Smooth muscle cell (in vitro differentiated cells): ENCODE data around the gene TUBB1. TPM values are rescaled to one million over a fixed set of nuclear protein-coding genes. Genes with fewer than 3 reads are reported as not detected.

ENCODE experiments used
- DNase-seq: peaks from one replicate; lab custom pipeline; 2025; ENCODE audit not compliant: unreplicated experiment; lab: John Stamatoyannopoulos, UW
- H2AFZ ChIP-seq: fragments of 200-600 bp; sonication (generic); 2 replicates; pipeline ENCODE4 v1.6.0; 2016; ENCODE audit warnings: antibody characterized with exemption, low read depth, mild to moderate bottlenecking
- H3F3A ChIP-seq: fragments of 200-600 bp; sonication (generic); 2 replicates; pipeline ENCODE4 v1.6.0; 2017; ENCODE audit warnings: antibody characterized with exemption, low read depth
- H3K27ac ChIP-seq: fragments of 200-600 bp; sonication (generic); 2 replicates; pipeline ENCODE4 v1.5.1; 2016; ENCODE audit warnings: low read depth, mild to moderate bottlenecking
- H3K27me3 ChIP-seq: fragments of 200-600 bp; sonication (generic); 2 replicates; pipeline ENCODE4 v1.6.1; 2016; ENCODE audit warnings: low read depth, mild to moderate bottlenecking
- H3K36me3 ChIP-seq: fragments of 200-600 bp; sonication (generic); 2 replicates; pipeline ENCODE4 v1.5.1; 2016; ENCODE audit warnings: low read depth
- H3K4me1 ChIP-seq: fragments of 200-600 bp; sonication (generic); 2 replicates; pipeline ENCODE4 v1.5.1; 2016; ENCODE audit warnings: low read depth
- H3K4me2 ChIP-seq: fragments of 200-600 bp; sonication (generic); 2 replicates; pipeline ENCODE4 v1.6.0; 2016; ENCODE audit warnings: mild to moderate bottlenecking
- H3K4me3 ChIP-seq: fragments of 200-600 bp; sonication (generic); 2 replicates; pipeline ENCODE4 v1.5.1; 2016; ENCODE audit warnings: mild to moderate bottlenecking
- H3K79me2 ChIP-seq: fragments of 200-600 bp; sonication (generic); 2 replicates; pipeline ENCODE4 v1.6.0; 2016; ENCODE audit warnings: low read depth, mild to moderate bottlenecking
- H3K9ac ChIP-seq: fragments of 200-600 bp; sonication (generic); 2 replicates; pipeline ENCODE4 v1.6.0; 2016; ENCODE audit warnings: low read depth
- H3K9me3 ChIP-seq: fragments of 200-600 bp; sonication (generic); replicated peaks from 2 replicates; pipeline ENCODE4 v1.5.1; 2016; ENCODE audit warnings: low read depth
- H4K20me1 ChIP-seq: fragments of 200-600 bp; sonication (generic); 2 replicates; pipeline ENCODE4 v1.6.0; 2016; ENCODE audit warnings: low read depth
- CTCF ChIP-seq: fragments of 200-600 bp; sonication (generic); IDR thresholded peaks from 2 replicates; pipeline ENCODE4 v1.5.1; 2017; ENCODE audit warnings: borderline replicate concordance, mild to moderate bottlenecking, antibody characterized with exemption; ENCODE audit not compliant: insufficient read depth, poor library complexity, severe bottlenecking
- WGBS: methylation state at CpG from one replicate; pipeline ENCODE4 v1.1.7; 2016; ENCODE audit warnings: low lambda C conversion rate; 5-methylcytosine and 5-hydroxymethylcytosine counted together
- polyA plus RNA-seq: library from polyadenylated mRNA; unstranded; fragments of >200 nt; fragmentation: Nextera tagmentation; extraction: Ambion mirVana; gene quantifications from 2 replicates; pipeline ENCODE4 v1.2.1, GENCODE V29; 2016
- total RNA-seq: library from RNA; depleted of rRNA; stranded (reverse); fragments of >200 nt; gene quantifications from 2 replicates; pipeline ENCODE4 v1.2.3, GENCODE V29; 2014

Gene TUBB1
- total and polyA plus RNA-seq, 2 experiments from 2014 or later, result 0.67 TPM; not detected in 1

GRCh38 chr20:59013959-59014608, 5.1 kb upstream of the TUBB1 start:
- H2AFZ ChIP-seq, result no peak overlapping the region

GRCh38 chr20:59014680-59015389, 4.4 kb upstream of the TUBB1 start:
- H3K79me2 ChIP-seq, result peaks cover 4% of the 10 kb centered on the region
- H3K9ac ChIP-seq, result peak overlapping the region; percentile 49
- no peak for DNase-seq
- no peaks in the 10 kb centered on the region for H3K27me3 ChIP-seq
- H2AFZ ChIP-seq, result no peak overlapping the region
- H3K4me3 ChIP-seq, result no peak overlapping the region
- H3K27ac ChIP-seq, result peak overlapping the region; percentile 75
- no peaks in the 10 kb centered on the region for H3K9me3 ChIP-seq
- TF ChIP-seq CTCF, result no peak
- 88% methylated on average over 17 of the region's 17 CpGs for WGBS
- no peaks in the 10 kb centered on the region for H3F3A ChIP-seq
- H3K36me3 ChIP-seq, result no peaks in the 10 kb centered on the region
- H4K20me1 ChIP-seq, result no peaks in the 10 kb centered on the region
- H3K4me1 ChIP-seq, result peaks cover 6% of the 10 kb centered on the region
- peak overlapping the region; percentile 23 for H3K4me2 ChIP-seq

More at GRCh38 chr20:59013959-59014608, 5.1 kb upstream of the TUBB1 start:
- no peak for TF ChIP-seq CTCF
- WGBS, result 76% methylated on average over 13 of the region's 13 CpGs
- Histone ChIP-seq H3K4me2 (peak overlapping the region; percentile 23), H3K27ac (peak overlapping the region; percentile 75), H3F3A (no peaks in the 10 kb centered on the region), H3K36me3 (no peaks in the 10 kb centered on the region), H3K79me2 (no peaks in the 10 kb centered on the region), H3K4me3 (no peak overlapping the region), H4K20me1 (no peaks in the 10 kb centered on the region), H3K4me1 (peaks cover 6% of the 10 kb centered on the region), H3K9me3 (no peaks in the 10 kb centered on the region), H3K9ac (peak overlapping the region; percentile 49), H3K27me3 (no peaks in the 10 kb centered on the region)
- DNase-seq, result no peak

GRCh38 chr20:59015411-59015810, 3.8 kb upstream of the TUBB1 start:
- H3K79me2 ChIP-seq, result peaks cover 6% of the 10 kb centered on the region
- no peak overlapping the region for H2AFZ ChIP-seq
- DNase-seq, result no peak
- H3K4me3 ChIP-seq, result no peak overlapping the region
- no peaks in the 10 kb centered on the region for H3F3A ChIP-seq
- H3K4me2 ChIP-seq, result no peak overlapping the region
- no peaks in the 10 kb centered on the region for H3K27me3 ChIP-seq
- H3K9me3 ChIP-seq, result no peaks in the 10 kb centered on the region
- WGBS, result 93% methylated on average over 16 of the region's 16 CpGs
- peaks cover 6% of the 10 kb centered on the region for H3K4me1 ChIP-seq
- H3K9ac ChIP-seq, result no peak overlapping the region
- no peaks in the 10 kb centered on the region for H4K20me1 ChIP-seq
- H3K27ac ChIP-seq, result no peak overlapping the region
- no peak for TF ChIP-seq CTCF
- no peaks in the 10 kb centered on the region for H3K36me3 ChIP-seq
